ENCODE data around the gene PALB2. TPM values are rescaled to one million over a fixed set of nuclear protein-coding genes. Genes with fewer than 3 reads are reported as not detected.

PALB2 gene
- total RNA-seq, 1 donor from 2014 or later = 14.5 TPM

DNA sequence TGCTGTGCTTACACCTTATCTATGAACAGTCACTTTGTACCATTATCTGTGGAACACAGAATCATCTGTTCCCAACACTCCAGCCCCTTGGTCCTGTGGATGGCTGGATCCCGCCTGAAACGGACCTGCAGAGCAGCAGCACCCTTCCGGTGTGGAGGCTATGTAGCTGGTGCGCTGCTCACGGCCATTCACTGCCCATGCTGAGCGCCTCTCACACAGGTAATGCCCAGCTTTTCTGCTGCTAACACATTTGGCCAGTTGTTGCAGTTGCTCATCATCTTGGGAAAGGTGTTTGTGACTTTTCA, 26.2 kb upstream of the PALB2 start:
- TF ChIP-seq, protein P1, sequence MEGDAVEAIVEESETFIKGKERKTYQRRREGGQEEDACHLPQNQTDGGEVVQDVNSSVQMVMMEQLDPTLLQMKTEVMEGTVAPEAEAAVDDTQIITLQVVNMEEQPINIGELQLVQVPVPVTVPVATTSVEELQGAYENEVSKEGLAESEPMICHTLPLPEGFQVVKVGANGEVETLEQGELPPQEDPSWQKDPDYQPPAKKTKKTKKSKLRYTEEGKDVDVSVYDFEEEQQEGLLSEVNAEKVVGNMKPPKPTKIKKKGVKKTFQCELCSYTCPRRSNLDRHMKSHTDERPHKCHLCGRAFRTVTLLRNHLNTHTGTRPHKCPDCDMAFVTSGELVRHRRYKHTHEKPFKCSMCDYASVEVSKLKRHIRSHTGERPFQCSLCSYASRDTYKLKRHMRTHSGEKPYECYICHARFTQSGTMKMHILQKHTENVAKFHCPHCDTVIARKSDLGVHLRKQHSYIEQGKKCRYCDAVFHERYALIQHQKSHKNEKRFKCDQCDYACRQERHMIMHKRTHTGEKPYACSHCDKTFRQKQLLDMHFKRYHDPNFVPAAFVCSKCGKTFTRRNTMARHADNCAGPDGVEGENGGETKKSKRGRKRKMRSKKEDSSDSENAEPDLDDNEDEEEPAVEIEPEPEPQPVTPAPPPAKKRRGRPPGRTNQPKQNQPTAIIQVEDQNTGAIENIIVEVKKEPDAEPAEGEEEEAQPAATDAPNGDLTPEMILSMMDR (IDR thresholded peaks at IDR 0.05; ENCODE audit: unreplicated experiment) = no peak
- Mint-ChIP-seq H3K27ac (ENCODE audit: unreplicated experiment) (no peak overlapping the region), H3K27me3 (ENCODE audit: unreplicated experiment) (no peaks in the 10 kb centered on the region), H3K4me3 (ENCODE audit: unreplicated experiment) (no peak overlapping the region), H3K9me3 (ENCODE audit: unreplicated experiment) (no peaks in the 10 kb centered on the region), H3K4me1 (ENCODE audit: unreplicated experiment) (no peaks in the 10 kb centered on the region), H3K36me3 (ENCODE audit: low read depth, unreplicated experiment) (peaks cover 49% of the 10 kb centered on the region)
- no peak for DNase-seq (ENCODE audit: low spot score)

DNA sequence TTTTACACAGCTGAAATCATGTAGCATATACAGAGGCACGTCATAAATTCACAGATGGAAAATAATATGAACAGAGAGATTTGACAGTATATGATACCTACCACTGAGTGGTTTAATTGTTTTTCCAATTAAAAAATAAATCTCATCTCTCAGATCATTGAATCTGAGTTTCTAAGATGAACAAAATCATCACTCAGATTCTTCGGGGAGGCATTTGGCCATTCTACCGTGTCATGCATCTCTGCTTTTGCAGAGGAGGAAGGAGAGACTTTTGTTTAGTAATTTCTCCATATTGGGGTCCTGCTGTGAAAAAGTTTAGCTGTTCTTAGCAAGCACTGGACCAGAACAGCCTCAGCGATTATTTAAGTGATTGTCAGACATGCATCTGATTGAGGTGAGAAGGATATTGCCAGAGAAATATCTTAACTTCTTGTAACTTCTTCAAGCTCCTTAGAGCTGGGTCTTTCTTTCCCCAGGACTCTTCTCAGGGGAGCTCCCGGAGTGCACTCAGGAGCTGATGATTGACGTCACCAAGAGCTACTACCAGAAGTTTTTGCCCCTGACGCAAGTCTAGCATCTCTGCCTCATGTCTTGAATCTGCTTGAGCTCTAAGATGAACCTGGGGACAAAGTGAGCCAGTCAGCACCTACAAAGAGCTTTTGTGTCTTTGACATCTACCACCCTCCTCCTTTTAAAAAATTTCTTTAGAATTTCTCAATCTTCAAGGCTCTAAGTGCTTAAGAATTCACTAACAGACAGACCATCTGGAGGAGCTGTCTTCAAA, 25.7 kb upstream of the PALB2 start:
- H3K4me3 Mint-ChIP-seq (ENCODE audit: unreplicated experiment) = no peak overlapping the region
- H3K27ac Mint-ChIP-seq (ENCODE audit: unreplicated experiment) = no peak overlapping the region
- no peaks in the 10 kb centered on the region for H3K9me3 Mint-ChIP-seq (ENCODE audit: unreplicated experiment)
- no peak for DNase-seq (ENCODE audit: low spot score)
- H3K36me3 Mint-ChIP-seq (ENCODE audit: low read depth, unreplicated experiment) = peaks cover 47% of the 10 kb centered on the region
- TF ChIP-seq, protein P1 (IDR thresholded peaks at IDR 0.05; ENCODE audit: unreplicated experiment) = no peak
- H3K27me3 Mint-ChIP-seq (ENCODE audit: unreplicated experiment) = no peaks in the 10 kb centered on the region
- no peaks in the 10 kb centered on the region for H3K4me1 Mint-ChIP-seq (ENCODE audit: unreplicated experiment)

DNA sequence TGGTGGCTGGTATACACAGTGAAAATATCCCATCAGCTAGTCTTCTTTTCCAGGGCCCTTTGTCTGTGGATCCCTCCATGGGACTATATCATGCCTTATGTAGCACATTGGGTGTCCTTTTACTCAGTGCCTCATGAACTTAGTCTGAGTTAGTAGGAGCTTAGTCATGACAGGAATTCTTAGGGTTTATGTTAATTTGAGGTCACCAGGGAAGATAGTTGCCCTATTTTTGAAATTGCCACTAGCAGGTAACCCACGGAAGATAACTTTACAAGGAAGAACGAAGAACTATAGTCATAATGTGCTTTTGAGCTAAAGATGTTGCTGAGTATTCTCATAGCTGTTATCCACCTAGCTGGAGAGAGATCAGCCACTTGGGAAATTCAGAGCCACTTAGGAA, 22.8 kb upstream of the PALB2 start:
- peaks cover 41% of the 10 kb centered on the region for H3K36me3 Mint-ChIP-seq (ENCODE audit: low read depth, unreplicated experiment)
- H3K9me3 Mint-ChIP-seq (ENCODE audit: unreplicated experiment) = no peaks in the 10 kb centered on the region
- no peak overlapping the region for H3K27ac Mint-ChIP-seq (ENCODE audit: unreplicated experiment)
- DNase-seq (ENCODE audit: low spot score) = no peak
- no peaks in the 10 kb centered on the region for H3K4me1 Mint-ChIP-seq (ENCODE audit: unreplicated experiment)
- no peaks in the 10 kb centered on the region for H3K27me3 Mint-ChIP-seq (ENCODE audit: unreplicated experiment)
- TF ChIP-seq, protein P1 (IDR thresholded peaks at IDR 0.05; ENCODE audit: unreplicated experiment) = no peak
- H3K4me3 Mint-ChIP-seq (ENCODE audit: unreplicated experiment) = no peak overlapping the region

DNA sequence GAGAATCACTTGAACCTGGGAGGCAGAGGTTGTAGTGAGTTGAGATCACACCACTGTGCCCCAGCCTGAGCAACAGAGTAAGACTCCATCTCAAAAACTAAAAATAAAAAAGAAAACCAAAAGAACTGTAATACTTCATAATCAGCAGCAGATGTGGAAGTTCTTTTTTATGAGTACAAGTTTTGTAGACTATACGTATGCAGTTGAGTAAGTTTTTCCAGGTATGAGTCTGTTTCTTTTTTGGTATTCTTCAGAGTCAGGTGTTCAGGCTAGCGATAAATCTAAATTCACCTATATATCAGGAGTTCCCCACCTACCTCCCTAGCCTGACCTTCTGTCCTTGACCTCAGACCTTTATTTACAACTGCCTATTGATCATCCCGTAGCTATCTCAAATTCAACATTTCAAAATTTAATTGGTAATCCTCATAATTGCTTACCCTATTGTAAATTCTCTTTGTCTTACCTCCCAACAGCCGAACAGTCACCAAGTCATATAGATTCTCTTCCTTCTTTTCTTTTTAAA, 10.9 kb upstream of the PALB2 start:
- TF ChIP-seq, protein P1 (IDR thresholded peaks at IDR 0.05; ENCODE audit: unreplicated experiment) = no peak
- no peaks in the 10 kb centered on the region for H3K27me3 Mint-ChIP-seq (ENCODE audit: unreplicated experiment)
- DNase-seq (ENCODE audit: low spot score) = no peak
- H3K4me3 Mint-ChIP-seq (ENCODE audit: unreplicated experiment) = no peak overlapping the region
- no peaks in the 10 kb centered on the region for H3K9me3 Mint-ChIP-seq (ENCODE audit: unreplicated experiment)
- peaks cover 2% of the 10 kb centered on the region for H3K4me1 Mint-ChIP-seq (ENCODE audit: unreplicated experiment)
- H3K36me3 Mint-ChIP-seq (ENCODE audit: low read depth, unreplicated experiment) = peaks cover 27% of the 10 kb centered on the region
- no peak overlapping the region for H3K27ac Mint-ChIP-seq (ENCODE audit: unreplicated experiment)

DNA sequence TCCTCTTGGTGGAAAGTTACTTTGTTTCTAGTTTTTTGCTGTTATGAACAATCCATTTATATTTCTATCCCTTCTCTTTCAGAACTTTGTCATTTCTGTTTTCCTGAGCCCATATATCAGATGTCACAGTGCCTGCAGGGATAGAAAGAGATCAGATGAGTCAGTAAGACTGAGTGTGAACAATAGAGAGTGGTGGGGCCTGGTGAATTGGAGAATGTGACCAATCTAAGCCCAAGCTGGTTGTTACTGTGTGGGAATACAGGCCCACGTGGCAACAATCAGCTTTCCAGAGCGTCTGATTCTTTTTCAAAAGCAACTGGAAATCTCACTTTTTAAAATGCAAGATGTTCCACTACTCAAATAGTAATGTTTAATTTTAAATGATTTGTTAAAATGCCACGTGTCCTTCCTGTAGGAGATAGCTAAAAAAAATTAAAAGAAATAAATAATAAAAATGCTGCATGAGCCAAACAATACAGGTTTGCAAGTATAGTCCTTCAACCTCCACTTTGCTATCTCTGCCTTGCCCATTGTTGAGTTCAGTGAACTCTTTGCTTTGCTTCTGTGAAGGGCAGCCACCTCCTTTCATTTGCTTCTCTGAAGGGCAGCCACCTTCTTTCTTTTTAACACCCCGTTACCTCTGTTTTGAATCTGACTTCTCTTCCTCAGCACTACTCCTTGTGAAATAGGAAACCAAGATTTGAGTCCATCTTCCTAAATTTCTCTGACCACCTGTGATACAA, 9.7 kb upstream of the PALB2 start:
- no peaks in the 10 kb centered on the region for H3K27me3 Mint-ChIP-seq (ENCODE audit: unreplicated experiment)
- H3K27ac Mint-ChIP-seq (ENCODE audit: unreplicated experiment) = peak overlapping the region; percentile 57
- peaks cover 2% of the 10 kb centered on the region for H3K4me1 Mint-ChIP-seq (ENCODE audit: unreplicated experiment)
- no peak for DNase-seq (ENCODE audit: low spot score)
- no peaks in the 10 kb centered on the region for H3K9me3 Mint-ChIP-seq (ENCODE audit: unreplicated experiment)
- H3K4me3 Mint-ChIP-seq (ENCODE audit: unreplicated experiment) = peak overlapping the region; percentile 71
- TF ChIP-seq, protein P1 (IDR thresholded peaks at IDR 0.05; ENCODE audit: unreplicated experiment) = no peak
- H3K36me3 Mint-ChIP-seq (ENCODE audit: low read depth, unreplicated experiment) = peaks cover 32% of the 10 kb centered on the region
